ENCODE data around the gene EXD3. TPM values are rescaled to one million over a fixed set of nuclear protein-coding genes. Genes with fewer than 3 reads are reported as not detected.

The EXD3 gene
- total and polyA plus RNA-seq, 2 of the 13 experiments (the other 11 are each of a cell fraction or from before 2014, with no cell fraction given), result 2.7 to 4.8 TPM

DNA sequence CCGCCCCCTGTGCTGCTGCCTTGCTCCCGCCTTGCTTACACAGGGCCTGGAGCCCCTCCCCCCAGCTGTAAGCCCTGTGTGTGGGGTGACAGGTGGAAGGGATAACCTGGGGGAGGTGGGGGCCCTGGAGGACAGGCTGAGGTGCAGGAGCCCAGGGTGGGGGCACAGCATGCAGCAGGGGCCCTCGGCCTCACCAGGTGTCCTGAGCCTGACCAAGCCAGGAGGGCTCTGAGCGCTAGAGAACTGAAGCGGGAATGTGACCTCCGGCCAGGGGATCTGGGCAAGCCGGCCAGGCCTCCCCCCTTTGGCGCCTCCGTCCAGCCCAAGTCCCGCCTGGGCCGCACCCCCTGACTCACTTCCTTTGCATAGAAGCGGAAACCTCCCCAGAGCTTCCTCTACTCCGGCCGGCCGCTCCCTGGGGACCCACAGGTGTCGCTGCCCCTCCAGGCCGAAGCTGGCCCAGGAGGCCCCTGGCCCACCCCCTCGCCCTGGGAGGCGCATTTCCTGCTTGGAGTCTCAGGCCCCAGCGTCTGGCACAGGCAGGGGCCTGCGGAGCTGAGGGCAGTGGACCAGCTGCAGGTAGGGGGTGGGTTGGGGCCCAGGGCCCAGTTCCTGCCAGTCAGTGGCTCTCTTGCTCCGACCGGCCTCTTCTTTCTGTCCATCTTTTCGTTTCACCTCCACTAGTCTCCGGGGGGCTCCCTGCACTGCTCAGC, 145.5 kb downstream of the EXD3 start, which contains the start of gene TOR4A (continued):
- TF ChIP-seq, protein P1, sequence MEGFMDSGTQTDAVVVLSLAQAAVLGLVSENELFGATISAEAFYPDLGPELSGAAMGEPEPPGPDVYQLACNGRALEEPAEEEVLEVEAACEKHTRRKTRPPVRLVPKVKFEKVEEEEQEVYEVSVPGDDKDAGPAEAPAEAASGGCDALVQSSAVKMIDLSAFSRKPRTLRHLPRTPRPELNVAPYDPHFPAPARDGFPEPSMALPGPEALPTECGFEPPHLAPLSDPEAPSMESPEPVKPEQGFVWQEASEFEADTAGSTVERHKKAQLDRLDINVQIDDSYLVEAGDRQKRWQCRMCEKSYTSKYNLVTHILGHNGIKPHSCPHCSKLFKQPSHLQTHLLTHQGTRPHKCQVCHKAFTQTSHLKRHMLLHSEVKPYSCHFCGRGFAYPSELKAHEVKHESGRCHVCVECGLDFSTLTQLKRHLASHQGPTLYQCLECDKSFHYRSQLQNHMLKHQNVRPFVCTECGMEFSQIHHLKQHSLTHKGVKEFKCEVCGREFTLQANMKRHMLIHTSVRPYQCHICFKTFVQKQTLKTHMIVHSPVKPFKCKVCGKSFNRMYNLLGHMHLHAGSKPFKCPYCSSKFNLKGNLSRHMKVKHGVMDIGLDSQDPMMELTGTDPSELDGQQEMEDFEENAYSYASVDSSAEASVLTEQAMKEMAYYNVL (CRISPR knock-in tag; IDR thresholded peaks at IDR 0.05; ENCODE audit: borderline replicate concordance), result no peak
- TF ChIP-seq, protein P2, sequence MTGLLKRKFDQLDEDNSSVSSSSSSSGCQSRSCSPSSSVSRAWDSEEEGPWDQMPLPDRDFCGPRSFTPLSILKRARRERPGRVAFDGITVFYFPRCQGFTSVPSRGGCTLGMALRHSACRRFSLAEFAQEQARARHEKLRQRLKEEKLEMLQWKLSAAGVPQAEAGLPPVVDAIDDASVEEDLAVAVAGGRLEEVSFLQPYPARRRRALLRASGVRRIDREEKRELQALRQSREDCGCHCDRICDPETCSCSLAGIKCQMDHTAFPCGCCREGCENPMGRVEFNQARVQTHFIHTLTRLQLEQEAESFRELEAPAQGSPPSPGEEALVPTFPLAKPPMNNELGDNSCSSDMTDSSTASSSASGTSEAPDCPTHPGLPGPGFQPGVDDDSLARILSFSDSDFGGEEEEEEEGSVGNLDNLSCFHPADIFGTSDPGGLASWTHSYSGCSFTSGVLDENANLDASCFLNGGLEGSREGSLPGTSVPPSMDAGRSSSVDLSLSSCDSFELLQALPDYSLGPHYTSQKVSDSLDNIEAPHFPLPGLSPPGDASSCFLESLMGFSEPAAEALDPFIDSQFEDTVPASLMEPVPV (CRISPR knock-in tag; IDR thresholded peaks at IDR 0.05), result peak; percentile 81; the same call in 1 of the 2 replicates
- TF ChIP-seq ZNF367 (CRISPR knock-in tag; IDR thresholded peaks at IDR 0.05; ENCODE audit: borderline replicate concordance), result no peak
- TF ChIP-seq, protein P3, sequence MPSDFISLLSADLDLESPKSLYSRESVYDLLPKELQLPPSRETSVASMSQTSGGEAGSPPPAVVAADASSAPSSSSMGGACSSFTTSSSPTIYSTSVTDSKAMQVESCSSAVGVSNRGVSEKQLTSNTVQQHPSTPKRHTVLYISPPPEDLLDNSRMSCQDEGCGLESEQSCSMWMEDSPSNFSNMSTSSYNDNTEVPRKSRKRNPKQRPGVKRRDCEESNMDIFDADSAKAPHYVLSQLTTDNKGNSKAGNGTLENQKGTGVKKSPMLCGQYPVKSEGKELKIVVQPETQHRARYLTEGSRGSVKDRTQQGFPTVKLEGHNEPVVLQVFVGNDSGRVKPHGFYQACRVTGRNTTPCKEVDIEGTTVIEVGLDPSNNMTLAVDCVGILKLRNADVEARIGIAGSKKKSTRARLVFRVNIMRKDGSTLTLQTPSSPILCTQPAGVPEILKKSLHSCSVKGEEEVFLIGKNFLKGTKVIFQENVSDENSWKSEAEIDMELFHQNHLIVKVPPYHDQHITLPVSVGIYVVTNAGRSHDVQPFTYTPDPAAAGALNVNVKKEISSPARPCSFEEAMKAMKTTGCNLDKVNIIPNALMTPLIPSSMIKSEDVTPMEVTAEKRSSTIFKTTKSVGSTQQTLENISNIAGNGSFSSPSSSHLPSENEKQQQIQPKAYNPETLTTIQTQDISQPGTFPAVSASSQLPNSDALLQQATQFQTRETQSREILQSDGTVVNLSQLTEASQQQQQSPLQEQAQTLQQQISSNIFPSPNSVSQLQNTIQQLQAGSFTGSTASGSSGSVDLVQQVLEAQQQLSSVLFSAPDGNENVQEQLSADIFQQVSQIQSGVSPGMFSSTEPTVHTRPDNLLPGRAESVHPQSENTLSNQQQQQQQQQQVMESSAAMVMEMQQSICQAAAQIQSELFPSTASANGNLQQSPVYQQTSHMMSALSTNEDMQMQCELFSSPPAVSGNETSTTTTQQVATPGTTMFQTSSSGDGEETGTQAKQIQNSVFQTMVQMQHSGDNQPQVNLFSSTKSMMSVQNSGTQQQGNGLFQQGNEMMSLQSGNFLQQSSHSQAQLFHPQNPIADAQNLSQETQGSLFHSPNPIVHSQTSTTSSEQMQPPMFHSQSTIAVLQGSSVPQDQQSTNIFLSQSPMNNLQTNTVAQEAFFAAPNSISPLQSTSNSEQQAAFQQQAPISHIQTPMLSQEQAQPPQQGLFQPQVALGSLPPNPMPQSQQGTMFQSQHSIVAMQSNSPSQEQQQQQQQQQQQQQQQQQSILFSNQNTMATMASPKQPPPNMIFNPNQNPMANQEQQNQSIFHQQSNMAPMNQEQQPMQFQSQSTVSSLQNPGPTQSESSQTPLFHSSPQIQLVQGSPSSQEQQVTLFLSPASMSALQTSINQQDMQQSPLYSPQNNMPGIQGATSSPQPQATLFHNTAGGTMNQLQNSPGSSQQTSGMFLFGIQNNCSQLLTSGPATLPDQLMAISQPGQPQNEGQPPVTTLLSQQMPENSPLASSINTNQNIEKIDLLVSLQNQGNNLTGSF (CRISPR knock-in tag; IDR thresholded peaks at IDR 0.05), result no peak
- TF ChIP-seq, protein P4, sequence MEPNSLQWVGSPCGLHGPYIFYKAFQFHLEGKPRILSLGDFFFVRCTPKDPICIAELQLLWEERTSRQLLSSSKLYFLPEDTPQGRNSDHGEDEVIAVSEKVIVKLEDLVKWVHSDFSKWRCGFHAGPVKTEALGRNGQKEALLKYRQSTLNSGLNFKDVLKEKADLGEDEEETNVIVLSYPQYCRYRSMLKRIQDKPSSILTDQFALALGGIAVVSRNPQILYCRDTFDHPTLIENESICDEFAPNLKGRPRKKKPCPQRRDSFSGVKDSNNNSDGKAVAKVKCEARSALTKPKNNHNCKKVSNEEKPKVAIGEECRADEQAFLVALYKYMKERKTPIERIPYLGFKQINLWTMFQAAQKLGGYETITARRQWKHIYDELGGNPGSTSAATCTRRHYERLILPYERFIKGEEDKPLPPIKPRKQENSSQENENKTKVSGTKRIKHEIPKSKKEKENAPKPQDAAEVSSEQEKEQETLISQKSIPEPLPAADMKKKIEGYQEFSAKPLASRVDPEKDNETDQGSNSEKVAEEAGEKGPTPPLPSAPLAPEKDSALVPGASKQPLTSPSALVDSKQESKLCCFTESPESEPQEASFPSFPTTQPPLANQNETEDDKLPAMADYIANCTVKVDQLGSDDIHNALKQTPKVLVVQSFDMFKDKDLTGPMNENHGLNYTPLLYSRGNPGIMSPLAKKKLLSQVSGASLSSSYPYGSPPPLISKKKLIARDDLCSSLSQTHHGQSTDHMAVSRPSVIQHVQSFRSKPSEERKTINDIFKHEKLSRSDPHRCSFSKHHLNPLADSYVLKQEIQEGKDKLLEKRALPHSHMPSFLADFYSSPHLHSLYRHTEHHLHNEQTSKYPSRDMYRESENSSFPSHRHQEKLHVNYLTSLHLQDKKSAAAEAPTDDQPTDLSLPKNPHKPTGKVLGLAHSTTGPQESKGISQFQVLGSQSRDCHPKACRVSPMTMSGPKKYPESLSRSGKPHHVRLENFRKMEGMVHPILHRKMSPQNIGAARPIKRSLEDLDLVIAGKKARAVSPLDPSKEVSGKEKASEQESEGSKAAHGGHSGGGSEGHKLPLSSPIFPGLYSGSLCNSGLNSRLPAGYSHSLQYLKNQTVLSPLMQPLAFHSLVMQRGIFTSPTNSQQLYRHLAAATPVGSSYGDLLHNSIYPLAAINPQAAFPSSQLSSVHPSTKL (CRISPR knock-in tag; IDR thresholded peaks at IDR 0.05), result peak; percentile 63
- TF ChIP-seq REPIN1 (CRISPR knock-in tag; IDR thresholded peaks at IDR 0.05; ENCODE audit: borderline replicate concordance, low read depth), result no peak; the same call in 1 of the 2 replicates
- peak; percentile 56 for TF ChIP-seq CBFB (CRISPR knock-in tag; IDR thresholded peaks at IDR 0.05)
- no peak for TF ChIP-seq ZNF781 (CRISPR knock-in tag; IDR thresholded peaks at IDR 0.05; ENCODE audit: borderline replicate concordance, not compliant biosample characterization)
- TF ChIP-seq ZBTB20 (CRISPR knock-in tag; IDR thresholded peaks at IDR 0.05; ENCODE audit: borderline replicate concordance, low read depth), result peak; percentile 66
- TF ChIP-seq, protein P5, sequence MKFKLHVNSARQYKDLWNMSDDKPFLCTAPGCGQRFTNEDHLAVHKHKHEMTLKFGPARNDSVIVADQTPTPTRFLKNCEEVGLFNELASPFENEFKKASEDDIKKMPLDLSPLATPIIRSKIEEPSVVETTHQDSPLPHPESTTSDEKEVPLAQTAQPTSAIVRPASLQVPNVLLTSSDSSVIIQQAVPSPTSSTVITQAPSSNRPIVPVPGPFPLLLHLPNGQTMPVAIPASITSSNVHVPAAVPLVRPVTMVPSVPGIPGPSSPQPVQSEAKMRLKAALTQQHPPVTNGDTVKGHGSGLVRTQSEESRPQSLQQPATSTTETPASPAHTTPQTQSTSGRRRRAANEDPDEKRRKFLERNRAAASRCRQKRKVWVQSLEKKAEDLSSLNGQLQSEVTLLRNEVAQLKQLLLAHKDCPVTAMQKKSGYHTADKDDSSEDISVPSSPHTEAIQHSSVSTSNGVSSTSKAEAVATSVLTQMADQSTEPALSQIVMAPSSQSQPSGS (CRISPR knock-in tag; IDR thresholded peaks at IDR 0.05), result peak; percentile 65
- no peak for TF ChIP-seq RBM22 (optimal IDR thresholded peaks at IDR 0.05; ENCODE audit: low read length)
